Measurements from ENCODE around the gene MYO1C.

- TF ChIP-seq SMARCA4 (IDR thresholded peaks at IDR 0.05) (no peak), POLR2AphosphoS2 (IDR thresholded peaks at IDR 0.05; ENCODE audit: low read length) (no peak), EP300 (IDR thresholded peaks at IDR 0.05; ENCODE audit: low read length) (no peak), RAD21 (CRISPR knock-in tag; conservative IDR thresholded peaks at IDR 0.05 in 1 of 2, IDR thresholded peaks at IDR 0.05 in 1 of 2) (no peak), MBD1 (CRISPR knock-in tag; IDR thresholded peaks at IDR 0.05) (no peak)
Measured at GRCh38 chr17:1494736-1495253, 2.3 kb upstream of the MYO1C start.
